GM18951 (cell line): Measurements from ENCODE around the gene TBL3.

ENCODE experiments used
- POLR2A ChIP-seq: IDR thresholded peaks from 4 replicates; pipeline ENCODE4 v1.6.1; 2011; ENCODE audit warnings: mild to moderate bottlenecking; ENCODE audit not compliant: insufficient read length, insufficient read depth; ENCODE audit errors: extremely low read depth
- in situ Hi-C: fragments of 300-500 bp; cut with MboI; formaldehyde crosslinking; loops from one replicate; pipeline ENCODE4 v1.12.0; 2022; ENCODE audit warnings: low sequenced_read_pairs, mixed read lengths, inconsistent platforms; ENCODE audit not compliant: unreplicated experiment

TBL3 gene

DNA sequence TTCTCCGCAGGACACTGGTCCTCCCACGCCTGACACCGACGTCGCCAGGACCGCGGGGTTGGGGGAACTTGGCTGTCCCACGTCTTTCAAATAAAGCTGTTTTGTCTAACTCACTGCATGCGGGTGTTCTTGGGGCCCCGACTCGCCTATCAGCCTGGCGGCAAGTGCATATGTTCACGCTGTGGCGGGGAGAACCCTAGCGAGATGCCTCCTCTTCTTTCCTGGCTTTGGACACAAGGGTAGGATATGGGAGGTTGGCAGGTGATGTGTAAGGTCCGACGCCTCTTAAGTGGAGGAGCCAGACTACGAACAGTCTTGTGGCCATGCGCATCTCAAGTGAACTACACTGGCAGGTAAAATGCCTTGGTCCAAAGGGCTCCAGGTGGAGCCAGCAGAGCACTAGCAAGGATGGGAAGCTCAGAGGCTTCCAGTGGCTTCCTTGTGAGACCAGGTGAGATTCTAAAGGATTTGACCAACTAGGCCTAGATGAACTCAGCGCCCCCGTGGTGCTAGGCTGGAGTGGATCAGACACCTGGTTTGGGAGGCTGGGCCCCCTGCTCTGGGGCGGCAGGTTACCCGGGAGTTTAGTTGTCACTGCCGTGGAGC lies 6.4 kb upstream of the TBL3 start:
- in situ Hi-C loops: no loop called here
- no peak for TF ChIP-seq POLR2A

- in situ Hi-C loops: no loop called here
- no peak for TF ChIP-seq POLR2A
Measured at GRCh38 chr16:1966460-1966859, 5.4 kb upstream of the TBL3 start, which contains the start of gene RNF151. Gene RNF151, plus strand, starts transcription at chr16:1966856. Its CDS starts 26 bp downstream, at chr16:1966882.

- no peak for TF ChIP-seq POLR2A
- in situ Hi-C loops: no loop called here
Measured at GRCh38 chr16:1968146-1968953, 3.5 kb upstream of the TBL3 start.

DNA sequence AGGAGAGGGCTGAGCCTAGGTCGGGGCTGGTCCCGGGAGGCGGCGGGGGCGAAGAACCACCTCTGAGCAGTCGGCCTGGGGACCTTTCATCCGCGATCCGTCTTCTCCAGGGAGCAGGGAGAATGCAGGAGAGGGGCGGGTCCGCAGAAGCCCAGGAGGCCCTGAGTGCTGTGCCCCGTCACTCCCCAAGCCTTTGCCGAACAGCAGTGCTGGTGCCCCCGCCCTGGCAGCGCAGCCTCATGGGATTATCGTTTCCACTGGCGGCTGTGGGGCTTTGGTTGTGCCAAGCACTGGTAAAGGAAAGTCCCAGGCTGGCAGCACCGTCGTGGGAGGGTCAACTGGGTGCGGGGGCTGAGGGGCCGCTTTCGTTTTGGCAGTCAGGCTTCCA lies 631 bp downstream of the TBL3 start:
- TF ChIP-seq POLR2A: no peak

DNA sequence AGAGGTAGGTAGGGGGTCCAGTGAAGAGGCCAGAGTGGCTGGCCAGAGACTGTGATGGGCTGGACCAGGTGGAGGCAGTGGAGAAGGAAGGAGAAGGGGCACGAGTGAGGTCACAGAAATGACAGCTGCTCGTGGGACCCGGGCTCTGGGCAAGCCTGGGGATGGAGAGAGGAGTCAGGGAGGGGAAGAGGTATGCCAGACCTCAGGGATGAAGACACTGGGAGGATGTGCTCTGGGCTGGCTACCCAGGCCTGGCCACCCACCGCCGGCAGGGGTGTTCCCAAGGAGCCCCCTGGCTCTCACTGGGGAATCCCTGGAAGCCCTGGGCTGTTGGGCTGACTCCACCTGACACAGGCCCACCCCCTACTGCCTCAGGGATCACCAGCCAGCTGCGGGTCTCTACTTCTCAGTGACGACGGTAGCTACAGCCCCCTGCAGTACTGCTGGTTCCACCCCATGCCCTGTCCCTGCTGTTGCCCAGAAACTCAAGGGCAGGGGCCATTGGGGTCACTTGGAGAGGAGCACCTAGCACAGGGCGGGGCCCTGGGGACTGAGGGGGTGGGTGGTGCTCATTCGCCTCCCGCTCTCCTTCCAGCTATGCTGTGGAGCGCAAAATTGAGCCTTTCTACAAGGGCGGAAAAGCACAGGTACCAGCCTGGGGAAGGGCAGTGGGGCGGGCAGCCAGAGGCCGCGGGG lies 1.8 kb downstream of the TBL3 start:
- no peak for TF ChIP-seq POLR2A

More for the DNA sequence above, 631 bp downstream of the TBL3 start:
- in situ Hi-C loops: no loop called here

GRCh38 chr16:1974157-1975070 lies 2.6 kb downstream of the TBL3 start:
- in situ Hi-C loops: no loop called here
- TF ChIP-seq POLR2A: no peak

More for the DNA sequence above, 1.8 kb downstream of the TBL3 start:
- in situ Hi-C loops: no loop called here

DNA sequence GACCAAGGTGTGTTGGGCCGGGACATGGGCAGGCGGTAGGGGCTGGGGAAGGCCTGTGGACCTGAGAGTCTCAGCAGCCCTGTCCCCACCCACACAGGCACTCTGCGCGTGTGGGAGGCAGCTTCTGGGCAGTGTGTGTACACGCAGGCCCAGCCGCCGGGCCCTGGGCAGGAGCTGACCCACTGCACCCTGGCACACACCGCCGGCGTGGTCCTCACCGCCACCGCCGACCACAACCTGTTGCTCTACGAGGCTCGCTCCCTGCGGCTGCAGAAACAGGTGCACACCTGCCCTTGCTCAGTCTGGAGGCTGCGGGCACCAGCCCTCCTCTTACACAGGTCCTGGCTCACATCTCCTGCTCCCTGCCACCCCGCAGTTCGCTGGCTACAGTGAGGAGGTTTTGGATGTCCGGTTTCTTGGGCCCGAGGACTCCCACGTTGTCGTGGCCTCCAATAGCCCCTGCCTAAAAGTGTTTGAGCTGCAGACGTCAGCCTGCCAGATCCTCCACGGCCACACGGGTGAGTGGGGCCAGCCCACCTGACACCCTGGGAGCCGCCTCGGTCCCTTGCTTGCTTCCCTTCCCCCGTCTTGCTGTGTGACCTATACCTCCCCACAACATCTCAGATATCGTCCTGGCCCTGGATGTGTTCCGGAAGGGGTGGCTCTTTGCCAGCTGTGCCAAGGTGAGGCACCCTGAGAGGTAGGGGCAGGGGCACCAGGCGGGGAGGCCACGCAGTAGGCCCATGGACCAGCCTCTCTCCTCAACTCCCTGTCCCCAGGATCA lies 3.8 kb downstream of the TBL3 start:
- in situ Hi-C loops: no loop called here

GRCh38 chr16:1976216-1976520 lies 4.3 kb downstream of the TBL3 start:
- in situ Hi-C loops: no loop called here
- TF ChIP-seq POLR2A: no peak

More for the DNA sequence above, 3.8 kb downstream of the TBL3 start:
- no peak for TF ChIP-seq POLR2A

DNA sequence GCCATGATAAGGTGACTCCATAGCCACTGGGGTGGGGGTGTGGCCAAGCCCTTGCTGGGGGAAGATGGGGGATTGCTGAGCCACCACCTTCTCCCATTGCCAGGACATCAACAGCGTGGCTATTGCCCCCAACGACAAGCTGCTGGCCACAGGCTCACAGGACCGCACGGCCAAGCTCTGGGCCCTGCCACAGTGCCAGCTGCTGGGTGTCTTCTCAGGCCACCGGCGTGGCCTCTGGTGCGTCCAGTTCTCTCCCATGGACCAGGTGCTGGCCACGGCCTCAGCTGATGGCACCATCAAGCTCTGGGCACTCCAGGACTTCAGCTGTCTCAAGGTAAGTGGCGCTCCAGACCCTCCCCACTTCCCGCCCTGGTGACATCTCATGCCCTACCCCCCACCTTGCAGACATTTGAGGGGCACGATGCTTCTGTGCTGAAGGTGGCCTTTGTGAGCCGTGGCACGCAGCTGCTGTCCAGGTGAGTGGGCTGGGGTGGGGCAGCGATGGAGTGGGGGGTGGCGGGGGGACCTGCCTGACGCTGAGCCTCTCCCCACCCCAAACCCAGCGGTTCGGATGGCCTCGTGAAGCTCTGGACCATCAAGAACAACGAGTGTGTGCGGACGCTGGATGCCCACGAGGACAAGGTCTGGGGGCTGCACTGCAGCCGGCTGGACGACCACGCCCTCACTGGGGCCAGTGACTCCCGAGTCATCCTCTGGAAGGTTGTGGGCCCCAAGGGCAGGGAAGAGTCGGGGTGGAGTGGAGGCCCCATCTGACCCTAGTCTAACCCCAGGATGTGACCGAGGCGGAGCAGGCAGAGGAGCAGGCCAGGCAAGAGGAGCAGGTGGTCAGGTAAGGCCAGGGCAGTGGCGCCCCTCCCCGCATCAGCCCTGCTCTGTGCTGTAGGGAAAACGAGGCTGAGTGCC lies 5.4 kb downstream of the TBL3 start:
- in situ Hi-C loops: no loop called here
- no peak for TF ChIP-seq POLR2A

DNA sequence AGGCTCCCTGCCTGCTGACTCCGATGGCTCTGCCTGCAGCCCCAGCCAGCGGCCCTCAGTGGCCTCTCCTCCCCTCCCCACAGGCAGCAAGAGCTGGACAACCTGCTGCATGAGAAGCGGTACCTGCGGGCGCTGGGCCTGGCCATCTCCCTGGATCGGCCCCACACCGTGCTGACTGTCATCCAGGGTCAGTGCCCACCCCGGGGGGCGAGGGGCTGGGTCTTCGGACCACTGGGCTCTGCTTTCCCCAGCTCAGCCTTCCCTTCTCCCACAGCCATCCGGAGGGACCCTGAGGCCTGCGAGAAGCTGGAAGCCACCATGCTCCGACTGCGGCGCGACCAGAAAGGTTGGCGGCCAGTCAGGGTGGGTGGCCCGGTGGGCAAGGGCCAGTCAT lies 6.0 kb downstream of the TBL3 start:
- TF ChIP-seq POLR2A: no peak
- in situ Hi-C loops: no loop called here

DNA sequence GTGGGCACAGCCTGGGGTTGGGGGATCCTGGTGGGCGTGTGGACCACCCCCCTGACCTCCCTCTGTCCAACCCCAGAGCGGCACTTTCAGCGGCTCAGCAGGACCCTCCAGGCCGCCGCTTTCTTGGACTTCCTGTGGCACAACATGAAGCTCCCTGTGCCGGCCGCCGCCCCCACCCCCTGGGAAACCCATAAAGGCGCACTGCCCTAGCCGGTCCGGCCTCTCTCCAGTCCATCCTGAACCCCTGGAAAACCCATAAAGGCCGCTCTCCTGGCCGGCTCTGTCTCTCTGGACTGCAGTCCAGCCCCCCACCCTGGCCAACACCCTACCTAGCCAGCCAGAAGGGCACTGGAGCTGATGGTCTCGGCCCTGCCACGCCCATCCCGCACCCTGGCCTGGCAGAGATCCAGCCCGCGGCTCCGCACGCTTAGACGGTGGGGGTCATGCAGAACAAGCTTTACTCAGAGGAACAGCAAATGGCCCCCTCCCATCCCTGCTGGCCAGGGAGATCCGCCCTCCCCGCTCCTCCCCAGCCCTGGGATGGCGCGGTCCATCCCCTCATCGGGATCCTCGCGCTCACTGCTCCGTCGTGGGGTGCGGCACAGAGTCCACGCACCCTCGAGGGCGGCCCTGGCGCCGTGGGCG lies 6.7 kb downstream of the TBL3 start:
- no peak for TF ChIP-seq POLR2A
- in situ Hi-C loops: no loop called here
